ENCODE results near the gene NELFB.

The NELFB gene

DNA sequence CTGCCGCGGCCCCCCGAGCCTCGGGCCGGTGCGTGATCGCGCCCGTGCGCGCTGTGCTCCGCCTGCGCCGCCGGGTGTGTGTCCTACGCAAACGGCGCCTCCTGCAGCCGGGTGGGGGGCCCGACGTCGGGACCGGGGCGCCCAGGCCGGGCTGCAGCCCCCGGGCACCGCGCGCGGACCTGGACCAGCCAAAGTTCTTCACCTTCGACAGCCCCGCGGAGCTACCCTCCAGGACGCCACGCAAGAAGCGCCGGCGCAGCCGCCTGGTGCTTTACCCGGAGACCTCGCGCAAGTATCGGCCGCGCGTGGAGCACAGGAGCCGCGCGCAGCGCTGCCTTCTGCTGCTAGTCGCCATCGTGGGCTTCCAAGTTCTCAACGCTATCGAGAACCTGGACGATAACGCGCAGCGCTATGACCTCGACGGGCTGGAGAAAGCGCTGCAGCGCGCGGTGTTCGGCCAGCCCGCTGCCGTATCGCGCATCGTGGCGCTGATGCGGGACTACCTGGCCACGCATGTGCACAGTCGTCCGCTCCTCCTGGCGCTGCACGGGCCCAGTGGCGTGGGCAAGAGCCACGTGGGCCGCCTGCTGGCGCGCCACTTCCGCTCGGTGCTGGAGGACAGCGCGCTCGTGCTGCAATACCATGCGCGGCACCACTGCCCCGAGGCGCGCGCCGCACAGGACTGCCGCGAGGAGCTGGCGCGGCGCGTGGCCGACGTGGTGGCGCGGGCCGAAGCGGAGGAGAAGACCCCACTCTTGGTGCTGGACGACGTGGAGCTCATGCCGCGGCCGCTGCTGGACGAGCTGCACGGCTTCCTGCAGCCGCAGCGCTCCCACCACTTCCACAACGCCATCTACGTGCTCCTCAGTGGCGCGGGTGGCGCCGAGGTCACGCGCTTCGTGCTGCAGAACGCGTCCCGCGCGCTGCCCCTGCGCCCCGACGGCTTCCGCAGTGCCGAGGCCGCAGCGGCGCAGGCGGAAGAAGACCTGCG is 23.9 kb downstream of the NELFB start:
- in situ Hi-C loops (cut with MboI; ENCODE audit: low sequenced_read_pairs): no loop called here

- in situ Hi-C loops (cut with MboI; ENCODE audit: low sequenced_read_pairs): no loop called here
Measured at GRCh38 chr9:137279741-137280473, 24.8 kb downstream of the NELFB start.

- in situ Hi-C loops (cut with MboI; ENCODE audit: low sequenced_read_pairs): no loop called here
Measured at GRCh38 chr9:137280474-137281344, 25.6 kb downstream of the NELFB start.

DNA sequence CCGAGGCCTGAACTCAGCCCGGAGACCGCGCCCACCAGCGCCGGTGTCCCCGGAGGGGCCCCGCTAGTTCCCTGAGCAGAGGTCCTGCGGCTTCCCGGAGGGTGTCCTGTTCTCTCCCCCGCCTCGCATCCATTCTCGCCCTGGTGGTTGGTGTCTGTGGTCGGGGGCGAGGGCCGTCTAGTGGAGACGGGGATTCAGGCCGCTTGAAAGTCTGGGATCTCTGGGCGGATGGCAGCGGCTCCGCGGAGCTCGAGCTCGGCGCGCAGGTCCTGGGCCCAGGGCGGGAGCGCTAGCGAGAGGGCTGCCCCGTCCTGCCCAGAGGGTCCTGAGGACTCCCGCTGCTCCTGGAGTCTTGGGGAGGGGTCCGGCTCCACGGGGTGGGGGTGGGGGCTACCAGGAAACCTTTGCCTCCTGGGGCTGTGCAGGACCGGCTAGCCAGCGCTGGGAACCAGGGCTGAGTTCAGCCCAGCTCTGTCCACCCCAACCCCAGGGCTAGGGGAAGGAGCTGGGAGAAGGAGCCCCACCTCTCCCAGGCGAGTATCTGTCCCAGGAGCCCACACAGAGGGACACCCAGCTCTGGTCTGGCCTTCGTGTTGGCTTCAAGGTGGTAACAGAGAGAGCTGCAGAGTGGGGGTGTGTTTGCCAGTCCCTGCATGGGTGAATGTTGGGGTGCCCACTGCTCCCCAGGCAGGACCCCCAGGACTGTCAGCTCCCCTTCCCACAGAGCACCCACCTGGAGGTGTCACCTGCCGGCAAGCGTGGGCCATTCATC is 26.4 kb downstream of the NELFB start:
- in situ Hi-C loops (cut with MboI; ENCODE audit: low sequenced_read_pairs): no loop called here

DNA sequence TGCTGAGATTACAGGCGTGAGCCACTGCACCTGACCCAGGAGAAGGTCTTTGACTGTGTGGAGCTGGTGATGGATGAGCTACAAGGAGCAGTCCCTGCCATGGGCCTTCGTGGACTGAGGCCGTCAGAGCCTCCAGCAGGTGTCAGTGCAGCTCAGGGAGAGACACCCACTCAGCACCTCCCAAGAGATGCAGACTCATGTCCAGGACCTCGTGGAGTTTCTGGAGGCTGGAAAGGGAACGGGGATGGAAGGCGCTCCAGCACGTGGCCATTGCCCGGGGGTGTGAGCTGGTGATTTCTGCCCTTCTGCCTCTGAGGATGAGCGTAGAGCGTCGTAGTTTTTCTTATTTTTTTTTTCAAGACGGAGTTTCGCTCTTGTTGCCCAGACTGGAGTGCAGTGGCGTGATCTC is 31.9 kb downstream of the NELFB start:
- in situ Hi-C loops (cut with MboI; ENCODE audit: low sequenced_read_pairs): no loop called here

- in situ Hi-C loops (cut with MboI; ENCODE audit: low sequenced_read_pairs): loop anchor here (5.0 to 10.0 kb wide), 2 partner anchors 114 to 232 kb away; no protein-coding TSS in a partner anchor
Measured at GRCh38 chr9:137293094-137293481, 38.0 kb downstream of the NELFB start.

- in situ Hi-C loops (cut with MboI; ENCODE audit: low sequenced_read_pairs): loop anchor here (5.0 to 10.0 kb wide), 2 partner anchors 114 to 231 kb away; no protein-coding TSS in a partner anchor
Measured at GRCh38 chr9:137293482-137294090, 38.5 kb downstream of the NELFB start.

- in situ Hi-C loops (cut with MboI; ENCODE audit: low sequenced_read_pairs): loop anchor here (5.0 to 10.0 kb wide), 2 partner anchors 113 to 231 kb away; no protein-coding TSS in a partner anchor
Measured at GRCh38 chr9:137294091-137294680, 39.1 kb downstream of the NELFB start.

DNA sequence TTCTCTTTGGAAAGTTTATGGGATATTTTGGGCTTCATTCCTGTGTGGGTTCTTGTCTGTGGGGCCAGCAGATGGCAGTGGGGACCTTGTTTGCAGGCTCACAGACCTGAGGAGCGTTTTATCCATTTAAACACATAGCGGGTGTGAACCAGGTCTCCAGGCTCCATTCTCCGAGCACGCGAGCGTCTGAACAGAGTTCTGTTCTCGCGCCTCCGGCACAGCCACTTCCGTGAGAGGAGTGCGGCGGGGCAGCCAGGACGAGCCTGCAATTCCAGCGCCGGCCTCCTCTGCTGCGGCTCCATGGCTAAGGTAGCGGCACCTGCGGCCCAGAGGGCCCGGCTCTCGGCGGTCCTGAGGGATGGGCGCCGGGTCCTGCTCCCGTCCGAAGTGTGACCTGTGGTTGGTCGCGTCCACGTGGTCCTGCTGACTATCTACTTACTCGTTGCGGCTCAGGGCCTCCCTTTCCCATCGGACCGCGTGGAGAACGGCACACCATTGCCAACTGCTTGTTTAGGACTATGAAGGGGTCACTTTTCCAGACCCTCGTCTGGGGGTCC is 39.6 kb downstream of the NELFB start:
- in situ Hi-C loops (cut with MboI; ENCODE audit: low sequenced_read_pairs): loop anchor here (5.0 to 10.0 kb wide), 2 partner anchors 113 to 230 kb away; no protein-coding TSS in a partner anchor

GRCh38 chr9:137295238-137295811 is 40.2 kb downstream of the NELFB start:
- in situ Hi-C loops (cut with MboI; ENCODE audit: low sequenced_read_pairs): loop anchor here (10.0 kb wide), 1 partner anchor 229 kb away; no protein-coding TSS in a partner anchor

DNA sequence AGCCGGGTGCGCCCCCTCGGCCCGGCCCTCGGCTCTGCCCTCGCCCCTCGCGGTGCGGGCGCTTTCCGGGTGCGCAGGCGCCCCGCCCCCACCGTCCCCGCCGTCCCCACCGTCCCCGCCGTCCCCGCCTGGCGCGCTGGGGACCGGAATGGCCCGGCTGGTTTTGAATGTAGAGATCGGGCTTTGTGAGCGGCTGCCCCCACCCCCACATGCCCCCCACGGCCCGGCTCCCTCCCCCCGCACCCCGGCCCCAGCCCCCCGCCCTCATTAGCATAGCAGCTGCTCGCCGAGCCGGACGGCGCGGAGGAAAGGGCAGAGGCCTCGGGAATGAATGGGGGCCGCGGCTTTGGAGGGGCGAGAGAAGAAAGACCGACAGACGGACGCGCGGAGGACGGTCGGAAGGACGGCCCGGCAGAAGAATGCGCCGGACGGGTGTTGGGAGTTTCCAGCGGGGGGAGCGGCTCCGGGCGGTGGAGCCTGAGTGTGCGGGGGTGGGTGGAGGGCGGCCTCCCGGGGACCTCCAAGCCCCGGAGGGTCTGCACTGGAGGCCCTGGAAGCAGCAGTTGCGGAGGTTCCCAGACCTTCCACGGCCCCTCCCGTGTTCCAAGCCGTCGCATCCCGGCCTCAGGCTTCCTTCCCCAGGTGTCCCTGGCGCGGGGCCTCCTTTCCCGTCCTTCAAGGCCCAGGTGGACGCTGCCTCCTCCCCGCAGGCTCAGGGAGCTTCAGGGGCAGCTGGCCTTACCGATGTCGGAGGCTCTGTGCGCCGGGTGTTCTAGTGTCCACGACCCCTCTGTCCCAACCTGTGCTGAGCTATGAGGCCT is 40.9 kb downstream of the NELFB start:
- in situ Hi-C loops (cut with MboI; ENCODE audit: low sequenced_read_pairs): loop anchor here (10.0 kb wide), 1 partner anchor 229 kb away; no protein-coding TSS in a partner anchor

- in situ Hi-C loops (cut with MboI; ENCODE audit: low sequenced_read_pairs): loop anchor here (10.0 kb wide), 1 partner anchor 228 kb away; no protein-coding TSS in a partner anchor
Measured at GRCh38 chr9:137296670-137297664, 41.8 kb downstream of the NELFB start.

- in situ Hi-C loops (cut with MboI; ENCODE audit: low sequenced_read_pairs): loop anchor here (10.0 kb wide), 1 partner anchor 227 kb away; no protein-coding TSS in a partner anchor
Measured at GRCh38 chr9:137297966-137298365, 42.8 kb downstream of the NELFB start.

GRCh38 chr9:137298401-137299202 is 43.5 kb downstream of the NELFB start:
- in situ Hi-C loops (cut with MboI; ENCODE audit: low sequenced_read_pairs): loop anchor here (10.0 kb wide), 1 partner anchor 226 kb away; no protein-coding TSS in a partner anchor

DNA sequence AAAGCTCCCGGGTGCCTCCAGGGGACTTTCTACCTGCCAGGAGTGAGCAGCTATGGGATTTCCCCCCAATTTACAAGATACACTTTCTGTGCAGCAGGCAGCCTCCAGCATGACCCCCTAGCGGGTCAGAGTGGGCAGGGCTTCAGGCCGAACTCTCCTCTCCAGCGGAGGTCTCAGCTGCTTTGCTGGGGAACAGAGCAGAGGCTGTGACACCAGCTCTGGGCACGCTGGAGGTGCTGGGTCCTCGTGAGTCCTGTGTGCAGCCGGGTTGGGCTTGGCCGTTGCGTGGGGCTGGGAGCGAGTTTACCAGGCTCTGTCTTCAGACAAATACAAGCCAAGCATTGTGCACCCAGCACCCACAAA is 44.1 kb downstream of the NELFB start:
- in situ Hi-C loops (cut with MboI; ENCODE audit: low sequenced_read_pairs): loop anchor here (10.0 kb wide), 1 partner anchor 226 kb away; no protein-coding TSS in a partner anchor

Data from HL-60/S4 (cell line).